Neural cell (in vitro differentiated cells): ENCODE measurements around the gene RPS6KA2. TPM values are rescaled to one million over a fixed set of nuclear protein-coding genes. Genes with fewer than 3 reads are reported as not detected.

Experiments
- H2AFZ ChIP-seq: fragments of 200-600, 300-800 bp; sonication (generic), shearing (Covaris generic); 2 replicates; pipeline ENCODE4 v1.6.0; 2014; ENCODE audit warnings: low read depth, mild to moderate bottlenecking, antibody characterized with exemption, low read length, moderate library complexity
- H3F3A ChIP-seq: fragments of 200-600 bp; shearing (Covaris generic); 2 replicates; pipeline ENCODE4 v1.6.1; 2016; ENCODE audit warnings: mild to moderate bottlenecking, moderate library complexity, mixed read lengths, antibody characterized with exemption, low read length; ENCODE audit not compliant: insufficient read depth, poor library complexity, severe bottlenecking
- H3K27ac ChIP-seq: fragments of 200-600, 300-800 bp; sonication (generic), shearing (Covaris generic); 2 replicates; pipeline ENCODE4 v1.5.1; 2014; ENCODE audit warnings: mild to moderate bottlenecking, low read length, moderate library complexity
- H3K27me3 ChIP-seq: fragments of 300-800, 200-600 bp; sonication (generic), shearing (Covaris generic); 2 replicates; pipeline ENCODE4 v1.6.0; 2014; ENCODE audit warnings: mild to moderate bottlenecking, low read depth, low read length, moderate library complexity; ENCODE audit not compliant: insufficient read depth
- H3K36me3 ChIP-seq: fragments of 300-800, 200-600 bp; sonication (generic), shearing (Covaris generic); 2 replicates; pipeline ENCODE4 v1.5.1; 2014; ENCODE audit warnings: mild to moderate bottlenecking, antibody characterized with exemption, low read length, moderate library complexity; ENCODE audit not compliant: insufficient read depth
- H3K4me2 ChIP-seq: fragments of 300-800, 200-600 bp; sonication (generic), shearing (Covaris generic); 2 replicates; pipeline ENCODE4 v1.6.0; 2014; ENCODE audit warnings: mild to moderate bottlenecking, low read length
- H3K4me3 ChIP-seq: fragments of 300-800, 200-600 bp; sonication (generic), shearing (Covaris generic); 2 replicates; pipeline ENCODE4 v1.5.1; 2014; ENCODE audit warnings: mild to moderate bottlenecking, low read length, moderate library complexity
- H3K79me2 ChIP-seq: fragments of 200-600 bp; shearing (Covaris generic); replicated peaks from 2 replicates; pipeline ENCODE4 v1.6.0; 2014; ENCODE audit warnings: mild to moderate bottlenecking, low read length, moderate library complexity; ENCODE audit not compliant: insufficient read depth
- H3K9ac ChIP-seq: fragments of 300-800, 200-600 bp; sonication (generic), shearing (Covaris generic); 2 replicates; pipeline ENCODE4 v1.6.1; 2016; ENCODE audit warnings: mild to moderate bottlenecking, low read length, mixed read lengths
- H3K9me2 ChIP-seq: fragments of 200-600 bp; shearing (Covaris generic); 2 replicates; pipeline ENCODE4 v1.6.1; 2016; ENCODE audit warnings: mild to moderate bottlenecking, low read length, mixed read lengths; ENCODE audit not compliant: insufficient read depth
- H3K9me3 ChIP-seq: fragments of 200-600, 300-800 bp; sonication (generic), shearing (Covaris generic); 2 replicates; pipeline ENCODE4 v1.6.1; 2016; ENCODE audit warnings: mild to moderate bottlenecking, mixed run types, low read length, moderate library complexity, mixed read lengths
- H4K20me1 ChIP-seq: fragments of 200-600 bp; shearing (Covaris generic); 2 replicates; pipeline ENCODE4 v1.6.1; 2016; ENCODE audit warnings: mild to moderate bottlenecking, mixed run types; ENCODE audit not compliant: insufficient read depth
- CTCF ChIP-seq: fragments of 450-650 bp; IDR thresholded peaks from 2 replicates; pipeline ENCODE4 v1.5.1; 2014; ENCODE audit warnings: antibody characterized with exemption, mild to moderate bottlenecking, moderate library complexity; ENCODE audit not compliant: poor library complexity, severe bottlenecking
- EP300 ChIP-seq: fragments of 450-650 bp; conservative IDR thresholded peaks from 2 replicates; pipeline ENCODE4 v1.6.1; 2014; ENCODE audit warnings: antibody characterized with exemption, mild to moderate bottlenecking, moderate library complexity; ENCODE audit not compliant: poor library complexity, severe bottlenecking
- EZH2 ChIP-seq: fragments of 200-600, 300-800 bp; shearing (Covaris generic), sonication (generic); IDR thresholded peaks from 2 replicates; pipeline ENCODE4 v1.6.1; 2014; ENCODE audit warnings: antibody characterized with exemption, low read length, borderline replicate concordance, mild to moderate bottlenecking; ENCODE audit not compliant: insufficient read depth, poor library complexity, severe bottlenecking
- MXI1 ChIP-seq: fragments of 450-650 bp; conservative IDR thresholded peaks from 2 replicates; pipeline ENCODE4 v1.6.1; 2014; ENCODE audit warnings: antibody characterized with exemption, mild to moderate bottlenecking; ENCODE audit not compliant: poor library complexity, severe bottlenecking
- POLR2AphosphoS5 ChIP-seq: IDR thresholded peaks from 2 replicates; pipeline ENCODE4 v1.6.1; 2012
- RAD21 ChIP-seq: fragments of 450-650 bp; conservative IDR thresholded peaks from 2 replicates; pipeline ENCODE4 v1.6.1; 2014; ENCODE audit warnings: antibody characterized with exemption, mild to moderate bottlenecking, moderate library complexity
- REST ChIP-seq: IDR thresholded peaks from 2 replicates; pipeline ENCODE4 v1.6.1; 2012; ENCODE audit warnings: borderline replicate concordance
- SMC3 ChIP-seq: fragments of 450-650 bp; conservative IDR thresholded peaks from 2 replicates; pipeline ENCODE4 v1.6.1; 2014; ENCODE audit warnings: antibody characterized with exemption, mild to moderate bottlenecking, moderate library complexity; ENCODE audit not compliant: poor library complexity
- TAF1 ChIP-seq: IDR thresholded peaks from 2 replicates; pipeline ENCODE4 v1.6.1; 2012; ENCODE audit warnings: low read depth
- polyA plus RNA-seq: library from polyadenylated mRNA; depleted of rRNA; stranded (reverse); fragments of >200 nt; gene quantifications from 2 replicates; pipeline ENCODE4 v1.2.3, GENCODE V29; 2014

The RPS6KA2 gene
- polyA plus RNA-seq, 1 donor from 2014 or later: 34.3 TPM

GRCh38 chr6:166498228-166498627 is 128.8 kb downstream of the RPS6KA2 start:
- Histone ChIP-seq H3K9ac (no peak overlapping the region), H3K36me3 (no peaks in the 10 kb centered on the region), H3K79me2 (no peaks in the 10 kb centered on the region), H3F3A (no peaks in the 10 kb centered on the region), H3K27me3 (no peaks in the 10 kb centered on the region), H3K9me3 (no peaks in the 10 kb centered on the region), H3K9me2 (no peaks in the 10 kb centered on the region), H3K4me2 (no peak overlapping the region), H4K20me1 (no peaks in the 10 kb centered on the region), H3K27ac (no peak overlapping the region), H3K4me3 (no peak overlapping the region), H2AFZ (no peak overlapping the region)
- TF ChIP-seq MXI1: no peak
- TF ChIP-seq RAD21: no peak
- no peak for TF ChIP-seq POLR2AphosphoS5
- TF ChIP-seq SMC3: no peak
- no peak for TF ChIP-seq CTCF
- TF ChIP-seq REST: no peak
- no peak for TF ChIP-seq EP300
- no peak for TF ChIP-seq EZH2
- no peak for TF ChIP-seq TAF1

DNA sequence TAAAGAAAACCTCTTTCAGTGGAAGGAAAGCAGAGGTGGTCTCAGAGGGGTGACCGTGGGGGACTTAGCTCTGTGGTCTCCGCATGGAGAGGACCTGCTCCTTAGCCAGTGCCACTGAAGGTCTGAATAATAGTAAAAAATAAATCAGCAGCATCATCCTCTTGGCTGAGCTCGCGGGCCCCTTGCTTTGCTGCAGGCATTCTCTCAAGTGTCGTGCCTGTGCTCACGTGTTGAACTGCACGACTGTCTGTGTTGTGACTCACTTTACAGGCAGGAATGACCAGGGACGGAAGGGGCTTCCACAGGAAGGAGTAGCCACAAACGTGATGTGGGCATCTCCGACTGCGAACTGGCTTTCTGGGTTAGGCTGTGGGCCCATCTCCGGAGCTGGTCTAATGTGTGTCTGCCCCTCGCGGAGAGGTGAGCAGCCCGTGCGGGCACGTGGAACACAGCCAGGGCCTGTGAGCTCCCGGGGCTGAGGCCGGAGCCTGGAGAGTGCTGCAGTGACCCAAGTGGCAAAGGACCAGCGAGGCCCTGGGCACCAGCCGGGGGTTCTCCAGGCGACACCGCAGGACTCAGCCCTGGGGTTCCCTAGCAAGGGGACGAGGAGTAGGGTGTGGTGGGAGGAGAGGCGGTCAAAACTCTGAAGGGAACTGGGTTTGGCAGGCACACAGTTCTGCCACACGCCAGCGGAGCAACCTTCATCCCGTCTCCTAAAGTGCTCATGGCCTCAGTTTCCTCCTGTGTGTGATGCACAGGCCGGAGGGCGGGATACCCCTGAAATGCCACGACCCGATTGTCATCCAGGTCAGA is 129.8 kb downstream of the RPS6KA2 start:
- no peak overlapping the region for H3K27ac ChIP-seq
- H3K9me3 ChIP-seq: no peaks in the 10 kb centered on the region
- H2AFZ ChIP-seq: no peak overlapping the region
- no peaks in the 10 kb centered on the region for H3K27me3 ChIP-seq
- H4K20me1 ChIP-seq: no peaks in the 10 kb centered on the region
- H3K4me2 ChIP-seq: no peak overlapping the region
- no peaks in the 10 kb centered on the region for H3K9me2 ChIP-seq
- no peaks in the 10 kb centered on the region for H3K36me3 ChIP-seq
- H3K4me3 ChIP-seq: no peak overlapping the region
- H3K9ac ChIP-seq: no peak overlapping the region
- TF ChIP-seq EZH2 (no peak), MXI1 (no peak), TAF1 (no peak)
- H3K79me2 ChIP-seq: no peaks in the 10 kb centered on the region
- H3F3A ChIP-seq: no peaks in the 10 kb centered on the region
